ENCODE results near the gene C9orf43. TPM values are rescaled to one million over a fixed set of nuclear protein-coding genes. Genes with fewer than 3 reads are reported as not detected.

The C9orf43 gene
- total and polyA plus RNA-seq, 10 of the 15 experiments (the other 5 are each of a cell fraction or from before 2014, with no cell fraction given), result 0.08 to 0.79 (median 0.55) TPM

DNA sequence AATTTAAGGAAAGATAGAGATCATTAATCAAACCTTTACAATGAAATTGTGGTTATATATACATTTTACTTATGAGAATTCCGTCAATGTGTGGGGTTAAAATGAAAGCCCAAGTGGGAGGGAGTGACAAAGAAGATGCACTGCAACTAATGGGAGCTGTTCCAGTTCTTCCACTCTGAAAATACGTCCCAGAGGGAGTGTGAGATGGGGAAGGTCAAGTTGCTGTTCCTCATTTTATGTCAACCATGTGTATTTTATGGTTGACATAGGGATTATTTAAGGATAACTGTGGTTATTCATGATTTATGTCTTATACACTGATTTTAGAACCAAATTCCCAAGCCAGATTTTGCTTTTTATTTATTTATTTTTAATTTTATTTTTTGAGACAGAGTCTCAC, 38.8 kb downstream of the C9orf43 start:
- no peaks in the 10 kb centered on the region for H3K27me3 ChIP-seq (replicated peaks in 1 of 2; ENCODE audit: control insufficient read depth in 2 of 2, insufficient read depth in 2 of 2, low read length in 1 of 2)
- 0 out of 2 replicates have a peak, but pooled peaks cover 1% of the 10 kb centered on the region for H3K4me1 ChIP-seq (ENCODE audit: control insufficient read depth, insufficient read depth, low read length)
- 0% methylated on average over 2 of the region's 2 CpGs for WGBS (ENCODE audit: insufficient coverage, insufficient replicate concordance, low lambda C conversion rate, missing lambda C conversion rate)
- ChIA-PET CTCF (interaction anchor here (9.4 to 10.1 kb wide), 2 partner anchors 137 to 204 kb away, joined by 306 to 384 read pairs; no protein-coding TSS in a partner anchor), POLR2A (interaction anchor here (0.5 to 0.9 kb wide), 2 partner anchors 114 to 204 kb away, joined by 3 read pairs; no protein-coding TSS in a partner anchor), SMC1A (ENCODE audit: uncharacterized antibody, unreplicated experiment) (interaction anchor here (1.5 to 9.5 kb wide), 5 partner anchors 67 to 207 kb away, joined by 5 to 245 read pairs (median 93); no protein-coding TSS in a partner anchor), RAD21 (ENCODE audit: unreplicated experiment) (interaction anchor here (1.4 to 10.1 kb wide), 2 partner anchors 142 to 206 kb away, joined by 3 to 247 read pairs; no protein-coding TSS in a partner anchor)
- TF ChIP-seq SPI1 (IDR thresholded peaks at IDR 0.05; ENCODE audit: borderline replicate concordance, insufficient read depth, low read depth, low read length) (peak; percentile 21; the same call in 1 of the 2 replicates), CHD2 (IDR thresholded peaks at IDR 0.05; ENCODE audit: borderline replicate concordance, low read depth, low read length) (no peak)
- no peaks in the 10 kb centered on the region for H4K20me1 ChIP-seq (ENCODE audit: control insufficient read depth, insufficient read depth)
- H2AFZ ChIP-seq (ENCODE audit: control insufficient read depth, low read depth, low read length), result no peak overlapping the region
- intact Hi-C loops (cut with micrococcal nuclease; ENCODE audit: unreplicated experiment) (no loop called here), in situ Hi-C loops (cut with MboI) (loop anchor here (5.0 kb wide), 2 partner anchors 133 to 208 kb away; no protein-coding TSS in a partner anchor)
- no peaks in the 10 kb centered on the region for H3K36me3 ChIP-seq (ENCODE audit: control insufficient read depth in 2 of 2, insufficient read depth in 2 of 2, low read length in 1 of 2)
- no peak overlapping the region for H3K27ac ChIP-seq (ENCODE audit: control insufficient read depth, insufficient read depth)
- H3K9ac ChIP-seq (ENCODE audit: control insufficient read depth, insufficient read depth, low read length), result no peak overlapping the region
- no TSS peak for BruUV-seq (replicated peaks)
- ATAC-seq (no peak), FAIRE-seq (no peak), DNase-seq (ENCODE audit: low read depth, low spot score) (no peak)
- H3K9me3 ChIP-seq (replicated peaks; ENCODE audit: control insufficient read depth, insufficient read depth, low read length), result no peaks in the 10 kb centered on the region
- no peak overlapping the region for H3K4me2 ChIP-seq (ENCODE audit: control insufficient read depth, insufficient read depth)
- no peak overlapping the region for H3K4me3 ChIP-seq
- no peaks in the 10 kb centered on the region for H3K79me2 ChIP-seq (ENCODE audit: control insufficient read depth, insufficient read depth, low read length)

DNA sequence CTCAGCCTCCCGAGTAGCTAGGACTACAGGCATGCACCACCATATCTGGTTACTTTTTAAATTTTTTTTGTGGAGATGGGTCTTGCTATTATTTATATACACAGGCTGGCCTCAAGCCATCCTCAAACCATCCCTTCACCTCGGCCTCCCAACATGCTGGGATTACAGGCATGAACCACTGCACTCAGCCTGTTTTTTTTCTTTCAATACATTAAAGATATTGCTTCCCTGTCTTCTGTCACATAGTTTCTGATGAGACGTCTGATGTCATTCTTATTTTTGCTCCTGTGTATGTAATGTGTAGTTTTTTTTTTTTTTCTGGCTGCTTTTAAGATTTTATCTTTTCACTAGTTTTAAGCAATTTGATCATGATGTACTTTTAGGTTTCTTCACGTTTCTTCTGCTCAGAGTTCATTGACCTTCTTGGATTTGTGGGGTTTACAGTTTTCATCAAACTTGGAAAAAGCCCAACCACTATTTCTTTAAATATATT, 41.6 kb downstream of the C9orf43 start:
- WGBS (ENCODE audit: insufficient coverage, insufficient replicate concordance, low lambda C conversion rate, missing lambda C conversion rate), result 49% methylated on average over 4 of the region's 4 CpGs
- ChIA-PET POLR2A (no interaction called here), CTCF (interaction anchor here (0.9 to 10.1 kb wide), 6 partner anchors 40 to 201 kb away, joined by 3 to 384 read pairs (median 3); partner anchors contain the start of gene CDC26), SMC1A (ENCODE audit: uncharacterized antibody, unreplicated experiment) (interaction anchor here (0.6 to 9.5 kb wide), 7 partner anchors 10 to 204 kb away, joined by 3 to 245 read pairs (median 9); no protein-coding TSS in a partner anchor), RAD21 (ENCODE audit: unreplicated experiment) (interaction anchor here (0.8 to 10.1 kb wide), 5 partner anchors 71 to 203 kb away, joined by 3 to 247 read pairs (median 4); no protein-coding TSS in a partner anchor)
- H3K27ac ChIP-seq (ENCODE audit: control insufficient read depth, insufficient read depth), result no peak overlapping the region
- ATAC-seq (no peak), DNase-seq (ENCODE audit: low read depth, low spot score) (no peak), FAIRE-seq (no peak)
- in situ Hi-C loops (cut with MboI) (loop anchor here (25.0 kb wide), 1 partner anchor 585 kb away; no protein-coding TSS in a partner anchor), intact Hi-C loops (cut with micrococcal nuclease; ENCODE audit: unreplicated experiment) (no loop called here)
- no peaks in the 10 kb centered on the region for H3K36me3 ChIP-seq (ENCODE audit: control insufficient read depth in 2 of 2, insufficient read depth in 2 of 2, low read length in 1 of 2)
- no TSS peak for BruUV-seq (replicated peaks)
- H3K4me1 ChIP-seq (ENCODE audit: control insufficient read depth, insufficient read depth, low read length), result peaks cover 9% of the 10 kb centered on the region
- H3K4me3 ChIP-seq, result no peak overlapping the region
- H3K9me3 ChIP-seq (replicated peaks; ENCODE audit: control insufficient read depth, insufficient read depth, low read length), result no peaks in the 10 kb centered on the region
- no peaks in the 10 kb centered on the region for H4K20me1 ChIP-seq (ENCODE audit: control insufficient read depth, insufficient read depth)
- H2AFZ ChIP-seq (ENCODE audit: control insufficient read depth, low read depth, low read length), result no peak overlapping the region
- H3K27me3 ChIP-seq (replicated peaks in 1 of 2; ENCODE audit: control insufficient read depth in 2 of 2, insufficient read depth in 2 of 2, low read length in 1 of 2), result no peaks in the 10 kb centered on the region
- no peaks in the 10 kb centered on the region for H3K79me2 ChIP-seq (ENCODE audit: control insufficient read depth, insufficient read depth, low read length)
- no peak overlapping the region for H3K4me2 ChIP-seq (ENCODE audit: control insufficient read depth, insufficient read depth)
- TF ChIP-seq RAD21 (IDR thresholded peaks at IDR 0.05; ENCODE audit: insufficient read depth, low read depth, low read length), result no peak
- TF ChIP-seq BCL11A (IDR thresholded peaks at IDR 0.05; ENCODE audit: low read depth, low read length), result no peak
- TF ChIP-seq ZZZ3 (IDR thresholded peaks at IDR 0.05; ENCODE audit: control insufficient read depth, insufficient read length, low read depth), result no peak
- TF ChIP-seq YBX1 (IDR thresholded peaks at IDR 0.05), result no peak
- TF ChIP-seq POU2F2 (IDR thresholded peaks at IDR 0.05; ENCODE audit: borderline replicate concordance, low read depth, low read length), result no peak
- TF ChIP-seq CBX5 (IDR thresholded peaks at IDR 0.05; ENCODE audit: low read depth), result no peak
- H3K9ac ChIP-seq (ENCODE audit: control insufficient read depth, insufficient read depth, low read length), result no peak overlapping the region
